Uterus (tissue), 4 donors: ENCODE results near the gene TCF19. TPM values are rescaled to one million over a fixed set of nuclear protein-coding genes. Genes with fewer than 3 reads are reported as not detected.

ENCODE experiments used
- DNase-seq, 2 donors: peaks; one replicate each; pipeline ENCODE4 v3.0.0-alpha.2; 2019 to 2020
- H3K27ac ChIP-seq, 2 donors: fragments of 200-600 bp; sonication (generic); 1 replicate in 1 of 2; 2 replicates in 1 of 2; pipeline ENCODE4 v1.5.1; 2016 to 2018
- H3K27me3 ChIP-seq, 2 donors: fragments of 200-600 bp; sonication (generic); one replicate each; pipeline ENCODE4 v1.5.1; 2018 to 2019; ENCODE audit warnings: control low read depth in 1 of 2
- H3K36me3 ChIP-seq, 2 donors: fragments of 200-600 bp; sonication (generic); one replicate each; pipeline ENCODE4 v1.5.1; 2019; ENCODE audit warnings: control low read depth in 1 of 2
- H3K4me1 ChIP-seq, 2 donors: fragments of 200-600 bp; sonication (generic); one replicate each; pipeline ENCODE4 v1.5.1; 2018 to 2019; ENCODE audit warnings: control low read depth in 1 of 2
- H3K4me3 ChIP-seq, 2 donors: fragments of 200-600 bp; sonication (generic); 1 replicate in 1 of 2; 2 replicates in 1 of 2; pipeline ENCODE4 v1.5.1; 2018 to 2019; ENCODE audit warnings: mild to moderate bottlenecking in 1 of 2
- H3K9me3 ChIP-seq, 2 donors: fragments of 200-600 bp; sonication (generic); one replicate each; pipeline ENCODE4 v1.5.1; 2019; ENCODE audit warnings: control low read depth in 1 of 2
- POLR2A ChIP-seq, 2 donors: fragments of 450-650 bp; IDR thresholded peaks; one replicate each; pipeline ENCODE4 v1.6.1; 2016; ENCODE audit warnings: antibody characterized with exemption in 2 of 2, mild to moderate bottlenecking in 1 of 2, moderate library complexity in 1 of 2
- intact Hi-C: fragments of 100-400 bp; cut with DNase I; formaldehyde crosslinking; loops from one replicate; pipeline ENCODE4 v1.15.1; 2023; ENCODE audit warnings: low total_unique reads
- total RNA-seq, 4 donors: library from RNA; depleted of rRNA in 3 of 4; stranded (reverse); fragments of >200 nt in 3 of 4; gene quantifications; one replicate each; pipeline versions ENCODE4 v1.1.0 to v1.2.4, GENCODE V29; 2014 to 2023
- TF ChIP-seq, protein P1 (sequence below), 4 experiments: fragments of 200-600 bp in 2 of 4; fragments of 450-650 bp in 2 of 4; sonication (generic) in 2 of 4; IDR thresholded peaks; one replicate each; pipeline ENCODE4 v1.5.1; 2016 to 2019; ENCODE audit warnings: antibody characterized with exemption in 4 of 4, mild to moderate bottlenecking in 2 of 4, moderate library complexity in 1 of 4
- donor health status: DM: yes; HTN: yes; CAD: no.

TCF19 gene
- total RNA-seq, 4 donors from 2014 or later: 3.6 to 22.3 (median 12.6) TPM

- TF ChIP-seq POLR2A (IDR thresholded peaks at IDR 0.05): no peak
- TF ChIP-seq, protein P1, sequence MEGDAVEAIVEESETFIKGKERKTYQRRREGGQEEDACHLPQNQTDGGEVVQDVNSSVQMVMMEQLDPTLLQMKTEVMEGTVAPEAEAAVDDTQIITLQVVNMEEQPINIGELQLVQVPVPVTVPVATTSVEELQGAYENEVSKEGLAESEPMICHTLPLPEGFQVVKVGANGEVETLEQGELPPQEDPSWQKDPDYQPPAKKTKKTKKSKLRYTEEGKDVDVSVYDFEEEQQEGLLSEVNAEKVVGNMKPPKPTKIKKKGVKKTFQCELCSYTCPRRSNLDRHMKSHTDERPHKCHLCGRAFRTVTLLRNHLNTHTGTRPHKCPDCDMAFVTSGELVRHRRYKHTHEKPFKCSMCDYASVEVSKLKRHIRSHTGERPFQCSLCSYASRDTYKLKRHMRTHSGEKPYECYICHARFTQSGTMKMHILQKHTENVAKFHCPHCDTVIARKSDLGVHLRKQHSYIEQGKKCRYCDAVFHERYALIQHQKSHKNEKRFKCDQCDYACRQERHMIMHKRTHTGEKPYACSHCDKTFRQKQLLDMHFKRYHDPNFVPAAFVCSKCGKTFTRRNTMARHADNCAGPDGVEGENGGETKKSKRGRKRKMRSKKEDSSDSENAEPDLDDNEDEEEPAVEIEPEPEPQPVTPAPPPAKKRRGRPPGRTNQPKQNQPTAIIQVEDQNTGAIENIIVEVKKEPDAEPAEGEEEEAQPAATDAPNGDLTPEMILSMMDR (IDR thresholded peaks at IDR 0.05): no peak
- Histone ChIP-seq H3K4me3 (no peak overlapping the region), H3K9me3 (no peaks in the 10 kb centered on the region), H3K36me3 (no peaks in the 10 kb centered on the region), H3K4me1 (no peaks in the 10 kb centered on the region), H3K27me3 (no peaks in the 10 kb centered on the region), H3K27ac (no peak overlapping the region)
- intact Hi-C loops: no loop called here
- no peak for DNase-seq
Observed at GRCh38 chr6:31152781-31153180, 5.6 kb upstream of the TCF19 start.

DNA sequence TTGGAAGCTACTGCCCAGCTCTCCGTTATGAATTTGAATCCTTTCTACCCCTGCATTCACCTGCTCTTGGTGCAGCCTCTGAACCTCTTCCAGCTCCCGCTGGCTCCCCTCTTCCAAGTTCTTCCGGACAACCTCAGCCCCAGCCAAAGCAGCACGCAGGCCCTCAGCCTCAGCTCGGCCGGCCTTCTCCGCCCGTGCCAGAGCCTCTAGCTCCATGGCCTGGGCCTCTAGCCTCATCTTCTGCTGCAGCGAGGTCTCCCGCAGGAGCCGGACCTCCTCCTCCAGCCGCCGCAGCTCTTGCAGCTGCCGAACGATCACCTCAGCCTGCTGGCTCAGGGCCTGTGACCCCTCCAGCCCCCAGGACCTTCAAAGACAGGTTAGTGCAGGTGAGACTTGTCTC, 4.0 kb upstream of the TCF19 start:
- H3K36me3 ChIP-seq: no peaks in the 10 kb centered on the region
- no peak for TF ChIP-seq POLR2A (IDR thresholded peaks at IDR 0.05)
- TF ChIP-seq, protein P1 (IDR thresholded peaks at IDR 0.05): no peak
- intact Hi-C loops: no loop called here

GRCh38 chr6:31156641-31157040, 1.7 kb upstream of the TCF19 start:
- no peak for DNase-seq
- Histone ChIP-seq H3K4me1 (no peaks in the 10 kb centered on the region), H3K27me3 (no peaks in the 10 kb centered on the region), H3K9me3 (no peaks in the 10 kb centered on the region), H3K4me3 (no peak overlapping the region), H3K27ac (no peak overlapping the region), H3K36me3 (no peaks in the 10 kb centered on the region)
- intact Hi-C loops: no loop called here
- TF ChIP-seq, protein P1 (IDR thresholded peaks at IDR 0.05): no peak
- TF ChIP-seq POLR2A (IDR thresholded peaks at IDR 0.05): no peak

More for the DNA sequence above, 4.0 kb upstream of the TCF19 start:
- no peaks in the 10 kb centered on the region for H3K27me3 ChIP-seq
- H3K9me3 ChIP-seq: no peaks in the 10 kb centered on the region
- DNase-seq: no peak
- no peak overlapping the region for H3K27ac ChIP-seq
- no peaks in the 10 kb centered on the region for H3K4me1 ChIP-seq
- H3K4me3 ChIP-seq: no peak overlapping the region

DNA sequence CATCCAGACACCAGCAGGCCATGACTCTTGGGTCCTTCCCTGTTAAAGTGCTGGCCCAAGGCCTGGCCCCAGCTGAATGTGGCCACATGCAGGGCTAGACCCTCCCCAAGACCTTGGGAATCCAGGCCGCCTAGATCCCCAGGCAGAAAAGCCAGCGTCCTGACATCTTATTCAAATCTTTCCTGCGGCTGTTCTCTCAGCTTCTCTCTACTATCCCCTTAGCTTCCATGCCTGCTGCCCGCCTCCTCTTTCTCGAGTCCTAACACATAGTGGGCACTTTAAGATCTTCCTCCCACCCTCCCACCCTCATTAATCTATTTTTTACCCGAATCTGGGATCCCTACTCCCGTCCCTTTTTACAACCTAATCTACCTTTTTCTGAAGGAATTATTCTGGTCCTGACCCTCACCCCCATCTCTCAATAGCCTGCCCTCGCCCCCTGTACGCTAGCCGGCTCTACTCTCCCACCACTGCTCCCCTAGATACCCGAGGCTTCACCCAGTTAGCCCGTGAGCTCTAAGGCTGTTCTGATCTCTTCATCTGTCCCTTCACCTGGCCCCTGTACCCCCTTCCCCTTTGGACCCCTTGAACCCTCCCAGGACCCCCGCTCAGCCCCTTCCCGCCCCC, 763 bp upstream of the TCF19 start, which contains the start of gene CCHCR1:
TSS of gene CCHCR1 (minus strand) at position 290 of the 627 bp plus-strand sequence. CDS start at position 88, 202 bp downstream.
- intact Hi-C loops: no loop called here
- no peak for DNase-seq
- TF ChIP-seq, protein P1 (IDR thresholded peaks at IDR 0.05): no peak
- TF ChIP-seq POLR2A (IDR thresholded peaks at IDR 0.05): no peak
- Histone ChIP-seq H3K9me3 (no peaks in the 10 kb centered on the region), H3K27ac (peak within 1 kb of the TSS; percentile 86 to 87), H3K27me3 (no peaks in the 10 kb centered on the region), H3K4me1 (no peaks in the 10 kb centered on the region), H3K4me3 (peak within 1 kb of the TSS; percentile 69 to 78), H3K36me3 (no peaks in the 10 kb centered on the region)

- no peak for DNase-seq
- Histone ChIP-seq H3K36me3 (no peaks in the 10 kb centered on the region), H3K4me3 (peak overlapping the region; percentile 69 to 78), H3K27ac (peak overlapping the region; percentile 45 to 72), H3K9me3 (no peaks in the 10 kb centered on the region), H3K27me3 (no peaks in the 10 kb centered on the region), H3K4me1 (no peaks in the 10 kb centered on the region)
- TF ChIP-seq, protein P1 (IDR thresholded peaks at IDR 0.05): no peak
- no peak for TF ChIP-seq POLR2A (IDR thresholded peaks at IDR 0.05)
- intact Hi-C loops: no loop called here
Observed at GRCh38 chr6:31158863-31159855, 770 bp downstream of the TCF19 start.
